Activated naive CD4-positive, alpha-beta T cell treated with anti-CD3 and anti-CD28 coated beads, Interleukin-2, amount 50 U/mL, for 72 hours (primary cell): Measurements from ENCODE around the gene FTO. TPM values are rescaled to one million over a fixed set of nuclear protein-coding genes. Genes with fewer than 3 reads are reported as not detected.

Experiments
- ATAC-seq, 2 donors: fragments of 150-1000 bp; cut with Tn5 transposase; 2 replicates each; pipeline ENCODE4 v1.10.0; 2021; ENCODE audit warnings: mild to moderate bottlenecking in 2 of 2, moderate library complexity in 2 of 2
- DNase-seq, 2 donors: peaks; one replicate each; pipeline ENCODE4 v3.0.0; 2021 to 2022; ENCODE audit warnings: low spot score in 2 of 2
- H3K27ac Mint-ChIP-seq, 2 donors: one replicate each; pipeline ENCODE4 v1.8.0; 2022; ENCODE audit warnings: mild to moderate bottlenecking in 2 of 2, mixed read lengths in 2 of 2
- H3K36me3 Mint-ChIP-seq, 2 donors: one replicate each; pipeline ENCODE4 v1.8.0; 2022; ENCODE audit warnings: mixed read lengths in 2 of 2
- H3K9me3 Mint-ChIP-seq, 2 donors: one replicate each; pipeline ENCODE4 v1.8.0; 2022; ENCODE audit warnings: mixed read lengths in 2 of 2
- total RNA-seq, 2 donors: library from RNA; stranded (reverse); gene quantifications; one replicate each; pipeline ENCODE4 v1.2.3, GENCODE V29; 2022

Gene FTO
- total RNA-seq, 2 donors from 2014 or later = 57.5 to 63.1 TPM

- no peak overlapping the region for H3K27ac Mint-ChIP-seq
- ATAC-seq = peak in 1 of 2 donors; percentile 17
- no peaks in the 10 kb centered on the region for H3K36me3 Mint-ChIP-seq
These were observed 62.5 kb downstream of the FTO start for GRCh38 chr16:53766304-53767016.

DNA sequence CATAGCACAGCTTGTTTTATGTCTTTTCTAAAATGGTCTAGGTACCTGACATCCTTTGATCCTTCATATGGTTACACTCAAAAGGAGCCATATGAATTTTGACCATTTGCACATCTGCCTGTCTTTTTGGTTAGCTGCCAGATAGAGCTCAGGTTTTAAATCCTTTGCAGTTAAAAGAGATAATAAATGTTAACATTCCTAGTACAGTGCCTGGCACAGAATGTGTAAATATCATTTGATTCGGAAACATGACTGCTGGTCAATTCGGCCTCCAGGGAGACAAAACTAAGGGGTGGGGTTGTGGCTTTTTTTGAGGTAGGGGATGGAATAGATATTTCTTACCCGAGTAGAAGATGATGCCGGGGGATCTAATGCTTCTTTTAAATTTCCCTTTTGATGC is 64.2 kb downstream of the FTO start:
- Mint-ChIP-seq H3K36me3 (no peaks in the 10 kb centered on the region), H3K9me3 (no peaks in the 10 kb centered on the region), H3K27ac (no peak overlapping the region)
- DNase-seq (no peak), ATAC-seq (no peak)

More at GRCh38 chr16:53766304-53767016, 62.5 kb downstream of the FTO start:
- no peak for DNase-seq
- no peaks in the 10 kb centered on the region for H3K9me3 Mint-ChIP-seq

DNA sequence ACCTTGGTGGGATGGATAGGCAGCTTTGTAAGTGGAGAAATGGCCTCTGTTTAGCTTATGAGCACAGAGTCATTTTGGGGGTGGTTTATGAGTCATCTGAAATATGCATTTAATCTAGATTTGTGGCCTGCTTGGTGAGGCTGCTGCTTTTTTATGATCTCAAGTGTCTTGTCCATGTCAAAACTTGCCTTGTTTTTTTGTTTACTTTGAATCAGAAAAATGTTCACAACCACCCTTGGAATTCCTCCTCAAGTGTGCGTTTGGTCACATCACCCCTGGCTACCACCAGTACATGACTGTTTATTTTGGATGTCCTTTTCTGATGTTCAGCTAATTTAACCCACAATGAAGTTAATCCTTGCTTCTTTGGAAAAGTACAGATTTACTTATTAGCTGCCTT is 64.6 kb downstream of the FTO start:
- H3K36me3 Mint-ChIP-seq = no peaks in the 10 kb centered on the region
- H3K9me3 Mint-ChIP-seq = no peaks in the 10 kb centered on the region
- DNase-seq = no peak
- H3K27ac Mint-ChIP-seq = no peak overlapping the region
- ATAC-seq = peak; percentile 60 to 87

- DNase-seq (no peak), ATAC-seq (no peak)
- H3K9me3 Mint-ChIP-seq = no peaks in the 10 kb centered on the region
- H3K36me3 Mint-ChIP-seq = no peaks in the 10 kb centered on the region
- H3K27ac Mint-ChIP-seq = no peak overlapping the region
These were observed 65.2 kb downstream of the FTO start for GRCh38 chr16:53769185-53769584.

- Mint-ChIP-seq H3K36me3 (no peaks in the 10 kb centered on the region), H3K9me3 (no peaks in the 10 kb centered on the region), H3K27ac (no peak overlapping the region)
- ATAC-seq (no peak), DNase-seq (no peak)
These were observed 65.8 kb downstream of the FTO start for GRCh38 chr16:53769787-53770186.

DNA sequence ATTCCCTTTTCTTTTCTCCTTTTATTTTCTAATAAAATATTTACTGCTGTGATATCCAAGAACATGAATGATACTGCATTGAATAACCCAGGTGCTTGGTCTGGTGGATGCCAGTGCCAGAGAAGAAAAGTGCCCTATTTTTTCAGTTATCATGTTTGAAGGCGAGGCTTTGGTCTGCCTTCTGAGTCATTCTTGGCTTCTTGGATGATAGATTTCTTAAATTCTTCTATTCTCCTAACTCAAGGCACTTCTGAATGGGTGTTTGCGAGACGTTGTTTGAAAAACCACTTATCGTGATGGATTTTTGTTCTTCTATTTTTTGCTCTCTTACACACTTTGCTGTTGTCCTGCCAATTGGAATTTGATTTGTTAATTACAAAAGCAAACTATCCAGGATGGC is 66.7 kb downstream of the FTO start:
- no peak for DNase-seq

GRCh38 chr16:53771655-53772497 is 67.9 kb downstream of the FTO start:
- DNase-seq (no peak), ATAC-seq (no peak)
- Mint-ChIP-seq H3K27ac (no peak overlapping the region), H3K36me3 (no peaks in the 10 kb centered on the region), H3K9me3 (no peaks in the 10 kb centered on the region)

More for the DNA sequence above, 66.7 kb downstream of the FTO start:
- Mint-ChIP-seq H3K36me3 (no peaks in the 10 kb centered on the region), H3K9me3 (no peaks in the 10 kb centered on the region), H3K27ac (no peak overlapping the region)
- ATAC-seq = no peak

GRCh38 chr16:53773150-53773846 is 69.3 kb downstream of the FTO start:
- no peak for DNase-seq
- no peaks in the 10 kb centered on the region for H3K36me3 Mint-ChIP-seq
- H3K9me3 Mint-ChIP-seq = no peaks in the 10 kb centered on the region
- ATAC-seq = peak in 1 of 2 donors; percentile 43
- no peak overlapping the region for H3K27ac Mint-ChIP-seq

DNA sequence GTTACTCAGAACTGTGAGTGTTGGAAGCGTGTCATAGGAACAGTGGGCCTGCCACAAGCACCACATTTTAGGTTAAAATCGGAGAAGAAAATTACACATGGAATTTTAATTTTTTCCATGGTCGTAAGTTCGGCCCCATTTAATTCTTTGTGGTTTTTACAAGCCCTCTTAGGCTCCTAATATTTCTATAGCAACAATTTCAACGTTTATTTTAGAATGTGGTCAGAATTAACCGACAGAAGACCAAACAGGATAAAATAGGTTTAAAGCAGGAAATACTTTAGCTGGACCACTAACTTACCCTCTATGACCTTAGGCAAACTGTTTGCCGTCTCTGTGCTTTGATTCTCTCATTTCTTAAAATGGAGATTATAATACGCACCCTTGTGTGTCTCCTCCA is 69.9 kb downstream of the FTO start:
- Mint-ChIP-seq H3K27ac (no peak overlapping the region), H3K9me3 (no peaks in the 10 kb centered on the region), H3K36me3 (no peaks in the 10 kb centered on the region)
- DNase-seq (no peak), ATAC-seq (no peak)

- ATAC-seq = no peak
- DNase-seq = no peak
- no peak overlapping the region for H3K27ac Mint-ChIP-seq
- no peaks in the 10 kb centered on the region for H3K36me3 Mint-ChIP-seq
- no peaks in the 10 kb centered on the region for H3K9me3 Mint-ChIP-seq
These were observed 71.3 kb downstream of the FTO start for GRCh38 chr16:53775106-53775820.

DNA sequence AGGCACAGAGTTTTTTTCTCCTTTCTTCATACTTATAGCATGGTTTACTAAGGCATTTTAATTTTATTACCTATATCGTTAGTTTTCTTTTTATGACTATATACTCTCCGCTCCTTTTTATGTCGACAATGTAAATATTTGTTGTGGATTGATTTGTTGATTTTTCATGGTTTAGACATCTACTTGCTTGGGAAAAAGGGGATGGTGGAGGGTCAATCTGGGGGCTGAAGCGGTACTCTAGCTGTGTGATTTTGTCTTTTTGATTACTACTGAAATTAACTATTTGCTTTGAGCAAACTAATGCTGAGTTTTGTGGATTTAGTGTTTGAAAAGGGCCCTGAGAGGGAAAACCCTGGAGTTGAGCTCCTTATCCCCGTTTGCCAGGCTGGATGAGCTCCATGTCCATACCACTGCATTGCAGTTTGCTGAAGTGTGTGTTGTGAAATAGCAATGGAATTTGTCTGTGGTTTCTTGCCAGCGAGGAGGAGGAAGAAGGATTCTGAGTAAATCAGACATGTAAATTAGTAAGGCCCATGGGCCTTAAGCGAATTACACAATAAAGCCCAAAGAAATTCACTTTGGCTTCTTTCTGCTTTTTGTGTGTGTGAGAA is 72.0 kb downstream of the FTO start:
- ATAC-seq (no peak), DNase-seq (no peak)
- no peak overlapping the region for H3K27ac Mint-ChIP-seq
- no peaks in the 10 kb centered on the region for H3K36me3 Mint-ChIP-seq
- H3K9me3 Mint-ChIP-seq = no peaks in the 10 kb centered on the region

DNA sequence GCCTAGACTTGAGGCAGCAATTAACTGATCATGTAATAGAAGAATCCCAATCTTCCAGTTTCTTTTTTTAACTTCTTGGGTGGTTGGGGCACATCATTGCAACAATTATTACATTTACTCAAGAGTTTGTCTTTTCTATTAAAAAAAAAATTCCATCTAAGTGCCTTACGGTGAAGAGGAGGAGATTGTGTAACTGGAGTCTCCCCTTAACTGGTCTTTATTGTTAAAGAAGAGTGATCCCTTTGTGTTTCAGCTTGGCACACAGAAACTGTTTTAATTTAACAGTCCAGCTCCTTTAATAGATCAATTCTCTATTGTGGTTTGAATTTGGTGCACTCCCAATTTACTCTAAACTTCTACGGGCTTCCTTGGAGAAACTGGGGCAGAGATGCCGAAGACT is 75.2 kb downstream of the FTO start:
- no peak for ATAC-seq
- no peak for DNase-seq
- Mint-ChIP-seq H3K9me3 (peaks cover 0 to 3% of the 10 kb centered on the region in 2 donors), H3K27ac (no peak overlapping the region), H3K36me3 (no peaks in the 10 kb centered on the region)

GRCh38 chr16:53780051-53780450 is 76.1 kb downstream of the FTO start:
- Mint-ChIP-seq H3K9me3 (peaks cover 0 to 3% of the 10 kb centered on the region in 2 donors), H3K36me3 (no peaks in the 10 kb centered on the region), H3K27ac (no peak overlapping the region)
- no peak for ATAC-seq
- DNase-seq = no peak

GRCh38 chr16:53781023-53781605 is 77.2 kb downstream of the FTO start:
- no peaks in the 10 kb centered on the region for H3K36me3 Mint-ChIP-seq
- ATAC-seq = peak; percentile 37 to 62
- H3K27ac Mint-ChIP-seq = peak overlapping the region in 1 of 2 donors; percentile 10
- peaks cover 0 to 3% of the 10 kb centered on the region in 2 donors for H3K9me3 Mint-ChIP-seq
- DNase-seq = no peak

- no peak for ATAC-seq
- H3K36me3 Mint-ChIP-seq = peaks cover 0 to 5% of the 10 kb centered on the region in 2 donors
- peak overlapping the region in 1 of 2 donors; percentile 10 for H3K27ac Mint-ChIP-seq
- peaks cover 0 to 7% of the 10 kb centered on the region in 2 donors for H3K9me3 Mint-ChIP-seq
- DNase-seq = no peak
These were observed 78.2 kb downstream of the FTO start for GRCh38 chr16:53782148-53782547.

DNA sequence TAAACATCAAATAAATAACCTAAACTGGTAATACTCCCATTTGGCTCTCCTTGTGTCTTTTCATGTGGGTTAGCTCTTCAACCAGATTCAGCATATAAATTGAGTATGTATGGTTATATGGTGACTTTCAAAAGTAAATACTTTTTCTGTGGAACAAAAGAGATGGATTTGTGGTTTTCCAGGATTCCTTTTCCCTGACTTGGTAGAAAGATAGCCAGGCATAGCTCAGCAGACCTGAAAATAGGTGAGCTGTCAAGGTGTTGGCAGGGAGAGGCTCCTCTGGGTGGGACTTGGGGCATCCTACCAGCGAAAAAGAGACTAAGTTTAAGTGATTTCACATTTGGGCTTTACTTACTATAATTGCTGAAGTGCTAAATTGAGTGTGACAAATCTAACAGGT is 80.3 kb downstream of the FTO start:
- Mint-ChIP-seq H3K36me3 (peaks cover 0 to 5% of the 10 kb centered on the region in 2 donors), H3K27ac (no peak overlapping the region), H3K9me3 (peaks cover 0 to 7% of the 10 kb centered on the region in 2 donors)
- no peak for DNase-seq
- no peak for ATAC-seq
